WTC11 (cell line): Measurements from ENCODE around the gene CPT1A. TPM values are rescaled to one million over a fixed set of nuclear protein-coding genes. Genes with fewer than 3 reads are reported as not detected.

Experiments used
- ATAC-seq: fragments of 200-7000 bp; cut with Tn5 transposase; 2 replicates; pipeline ENCODE4 v1.10.0; 2021; ENCODE audit warnings: mild to moderate bottlenecking, moderate library complexity
- CTCF ChIA-PET: fragments of 300-600 bp; sonication (Branson Sonifier 250); formaldehyde crosslinking; loops from one replicate; lab custom pipeline; 2021; ENCODE audit warnings: antibody characterized with exemption; lab: Charles Lee
- POLR2A ChIA-PET: fragments of 350-600 bp; sonication (Branson Sonifier 250); formaldehyde crosslinking; loops from one replicate; lab custom pipeline; 2021; ENCODE audit warnings: antibody characterized with exemption; lab: Charles Lee
- DNase-seq: peaks from one replicate; pipeline ENCODE4 v3.0.0; 2021; ENCODE audit warnings: low spot score
- H3K27ac Mint-ChIP-seq: 2 replicates; pipeline ENCODE4 v1.8.0; 2021; ENCODE audit warnings: mixed read lengths
- H3K27me3 Mint-ChIP-seq: 2 replicates; pipeline ENCODE4 v1.8.0; 2021; ENCODE audit warnings: low read depth, mild to moderate bottlenecking, moderate library complexity, mixed read lengths
- H3K36me3 Mint-ChIP-seq: 2 replicates; pipeline ENCODE4 v1.8.0; 2021; ENCODE audit warnings: mixed read lengths
- H3K4me1 Mint-ChIP-seq: 2 replicates; pipeline ENCODE4 v1.8.0; 2022; ENCODE audit warnings: mixed read lengths
- H3K4me3 Mint-ChIP-seq: 2 replicates; pipeline ENCODE4 v1.8.0; 2021; ENCODE audit warnings: mild to moderate bottlenecking, moderate library complexity, mixed read lengths
- H3K9me3 Mint-ChIP-seq: 2 replicates; pipeline ENCODE4 v1.8.0; 2021; ENCODE audit warnings: mixed read lengths
- ETV6 ChIP-seq: sonication (generic); formaldehyde crosslinking; IDR thresholded peaks from 2 replicates; pipeline ENCODE4 v1.8.1; 2022; ENCODE audit warnings: mild to moderate bottlenecking, missing genetic modification reagents
- FOXJ3 ChIP-seq: sonication (generic); formaldehyde crosslinking; IDR thresholded peaks from 2 replicates; pipeline ENCODE4 v1.9.0; 2021; ENCODE audit warnings: missing genetic modification reagents, mild to moderate bottlenecking, borderline replicate concordance
- FOXP1 ChIP-seq: sonication (generic); formaldehyde crosslinking; IDR thresholded peaks from 2 replicates; pipeline ENCODE4 v1.8.0; 2022; ENCODE audit warnings: missing genetic modification reagents, mild to moderate bottlenecking, moderate library complexity, borderline replicate concordance
- GABPB1 ChIP-seq: sonication (generic); formaldehyde crosslinking; IDR thresholded peaks from 2 replicates; pipeline ENCODE4 v1.8.1; 2023; ENCODE audit warnings: mild to moderate bottlenecking, missing genetic modification reagents
- GRHL2 ChIP-seq: fragments of 250-450 bp; sonication (Bioruptor Pico); IDR thresholded peaks from 2 replicates; pipeline ENCODE4 v1.8.0; 2022; ENCODE audit warnings: mild to moderate bottlenecking, moderate library complexity; ENCODE audit not compliant: insufficient replicate concordance, severe bottlenecking
- NR1H2 ChIP-seq: sonication (generic); formaldehyde crosslinking; IDR thresholded peaks from 2 replicates; pipeline ENCODE4 v1.9.0; 2021; ENCODE audit warnings: mild to moderate bottlenecking, moderate library complexity, missing genetic modification reagents
- PREB ChIP-seq: sonication (generic); formaldehyde crosslinking; IDR thresholded peaks from 2 replicates; pipeline ENCODE4 v1.8.1; 2022; ENCODE audit warnings: mild to moderate bottlenecking, missing genetic modification reagents, moderate library complexity, borderline replicate concordance
- PRRX2 ChIP-seq: fragments of 250-450 bp; sonication (Bioruptor Pico); IDR thresholded peaks from 2 replicates; pipeline ENCODE4 v1.8.0; 2021; ENCODE audit warnings: mild to moderate bottlenecking
- RELA ChIP-seq: sonication (generic); formaldehyde crosslinking; IDR thresholded peaks from 2 replicates; pipeline ENCODE4 v1.8.1; 2022; ENCODE audit warnings: missing genetic modification reagents, mild to moderate bottlenecking, borderline replicate concordance
- RORB ChIP-seq: fragments of 250-450 bp; sonication (Bioruptor Pico); IDR thresholded peaks from 2 replicates; pipeline ENCODE4 v1.9.0; 2021; ENCODE audit warnings: mild to moderate bottlenecking
- SP1 ChIP-seq: sonication (generic); formaldehyde crosslinking; conservative IDR thresholded peaks from 2 replicates; pipeline ENCODE4 v1.8.1; 2022; ENCODE audit warnings: missing genetic modification reagents
- TCF7 ChIP-seq: sonication (generic); formaldehyde crosslinking; IDR thresholded peaks from 2 replicates; pipeline ENCODE4 v1.8.0; 2022; ENCODE audit warnings: mild to moderate bottlenecking, low read depth, missing genetic modification reagents, moderate library complexity
- TEAD1 ChIP-seq: sonication (generic); formaldehyde crosslinking; IDR thresholded peaks from 2 replicates; pipeline ENCODE4 v1.8.0; 2022; ENCODE audit warnings: mild to moderate bottlenecking, missing genetic modification reagents
- TEAD4 ChIP-seq: sonication (generic); formaldehyde crosslinking; IDR thresholded peaks from 2 replicates; pipeline ENCODE4 v1.8.0; 2022; ENCODE audit warnings: mild to moderate bottlenecking, missing genetic modification reagents
- USF1 ChIP-seq: sonication (generic); formaldehyde crosslinking; IDR thresholded peaks from 2 replicates; pipeline ENCODE4 v1.8.0; 2022; ENCODE audit warnings: mild to moderate bottlenecking, missing genetic modification reagents
- ZNF121 ChIP-seq: sonication (generic); formaldehyde crosslinking; IDR thresholded peaks from 2 replicates; pipeline ENCODE4 v1.8.0; 2023; ENCODE audit warnings: missing genetic modification reagents
- total RNA-seq: library from RNA; stranded (reverse); gene quantifications from 3 replicates; pipeline ENCODE4 v1.2.3, GENCODE V29; 2021
- TF ChIP-seq, protein P1 (sequence below): fragments of 200-600 bp; IDR thresholded peaks from 2 replicates; pipeline ENCODE4 v1.8.0; 2022; ENCODE audit warnings: antibody characterized with exemption
- TF ChIP-seq, protein P2 (sequence below): fragments of 250-450 bp; sonication (Bioruptor Pico); IDR thresholded peaks from 2 replicates; pipeline ENCODE4 v1.8.0; 2021; ENCODE audit warnings: mild to moderate bottlenecking
- TF ChIP-seq, protein P3 (sequence below): sonication (generic); formaldehyde crosslinking; IDR thresholded peaks from 2 replicates; pipeline ENCODE4 v1.8.1; 2023; ENCODE audit warnings: mild to moderate bottlenecking, missing genetic modification reagents
- TF ChIP-seq, protein P4 (sequence below): fragments of 250-450 bp; sonication (Bioruptor Pico); IDR thresholded peaks from 2 replicates; pipeline ENCODE4 v2.1.2; 2022; ENCODE audit warnings: mild to moderate bottlenecking, moderate library complexity
- TF ChIP-seq, protein P5 (sequence below): sonication (generic); formaldehyde crosslinking; IDR thresholded peaks from 2 replicates; pipeline ENCODE4 v1.8.0; 2023; ENCODE audit warnings: missing genetic modification reagents
- TF ChIP-seq, protein P6 (sequence below): sonication (generic); formaldehyde crosslinking; IDR thresholded peaks from 2 replicates; pipeline ENCODE4 v1.8.0; 2022; ENCODE audit warnings: mild to moderate bottlenecking, missing genetic modification reagents

CPT1A gene
- total RNA-seq, 1 experiment from 2014 or later: 28.1 TPM

DNA sequence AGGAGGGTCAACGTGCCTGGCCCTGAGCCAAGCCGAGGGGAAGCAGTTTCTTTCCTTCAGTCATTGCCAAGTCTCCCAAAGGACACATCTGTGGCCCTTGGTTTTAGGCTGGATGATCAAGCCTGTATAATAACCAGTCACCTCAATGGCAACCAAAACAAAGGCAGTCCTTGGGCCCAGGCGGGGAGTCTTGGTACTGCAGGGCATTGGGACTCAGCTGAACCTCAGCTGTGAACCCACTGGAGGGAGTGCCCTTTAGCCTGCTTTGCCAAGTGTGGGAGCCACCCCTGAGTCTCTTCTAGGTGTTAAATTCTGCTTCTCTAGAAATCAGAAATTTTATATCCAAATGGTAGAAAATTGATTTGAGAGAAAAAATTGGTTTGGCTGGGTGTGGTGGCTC, 36.9 kb downstream of the CPT1A start (continued):
- TF ChIP-seq TEAD1 (no peak), NR1H2 (no peak)

DNA sequence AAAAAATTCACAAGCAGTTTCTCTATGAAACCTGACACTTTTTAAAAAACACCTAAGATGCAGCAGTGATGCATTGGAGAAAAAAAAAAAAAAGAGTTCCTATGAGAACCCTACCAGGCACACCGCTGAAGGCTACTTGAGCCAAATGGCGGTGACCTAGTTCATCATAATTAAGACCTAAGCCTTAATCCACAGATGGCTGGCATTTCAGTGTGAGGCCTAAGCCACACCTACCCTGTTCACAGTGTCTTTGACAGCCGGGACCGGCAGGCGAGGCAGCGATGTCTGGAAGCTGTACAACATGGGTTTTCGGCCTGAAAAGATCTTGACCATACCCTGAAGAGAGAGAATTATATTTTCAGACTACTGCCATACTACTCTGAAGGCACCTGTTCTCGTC, 38.0 kb downstream of the CPT1A start:
- TF ChIP-seq, protein P1, sequence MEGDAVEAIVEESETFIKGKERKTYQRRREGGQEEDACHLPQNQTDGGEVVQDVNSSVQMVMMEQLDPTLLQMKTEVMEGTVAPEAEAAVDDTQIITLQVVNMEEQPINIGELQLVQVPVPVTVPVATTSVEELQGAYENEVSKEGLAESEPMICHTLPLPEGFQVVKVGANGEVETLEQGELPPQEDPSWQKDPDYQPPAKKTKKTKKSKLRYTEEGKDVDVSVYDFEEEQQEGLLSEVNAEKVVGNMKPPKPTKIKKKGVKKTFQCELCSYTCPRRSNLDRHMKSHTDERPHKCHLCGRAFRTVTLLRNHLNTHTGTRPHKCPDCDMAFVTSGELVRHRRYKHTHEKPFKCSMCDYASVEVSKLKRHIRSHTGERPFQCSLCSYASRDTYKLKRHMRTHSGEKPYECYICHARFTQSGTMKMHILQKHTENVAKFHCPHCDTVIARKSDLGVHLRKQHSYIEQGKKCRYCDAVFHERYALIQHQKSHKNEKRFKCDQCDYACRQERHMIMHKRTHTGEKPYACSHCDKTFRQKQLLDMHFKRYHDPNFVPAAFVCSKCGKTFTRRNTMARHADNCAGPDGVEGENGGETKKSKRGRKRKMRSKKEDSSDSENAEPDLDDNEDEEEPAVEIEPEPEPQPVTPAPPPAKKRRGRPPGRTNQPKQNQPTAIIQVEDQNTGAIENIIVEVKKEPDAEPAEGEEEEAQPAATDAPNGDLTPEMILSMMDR: no peak
- no peak for TF ChIP-seq TEAD4 (CRISPR knock-in tag)
- no peak for TF ChIP-seq PRRX2 (CRISPR knock-in tag)
- TF ChIP-seq SP1 (CRISPR knock-in tag): no peak
- TF ChIP-seq, protein P2, sequence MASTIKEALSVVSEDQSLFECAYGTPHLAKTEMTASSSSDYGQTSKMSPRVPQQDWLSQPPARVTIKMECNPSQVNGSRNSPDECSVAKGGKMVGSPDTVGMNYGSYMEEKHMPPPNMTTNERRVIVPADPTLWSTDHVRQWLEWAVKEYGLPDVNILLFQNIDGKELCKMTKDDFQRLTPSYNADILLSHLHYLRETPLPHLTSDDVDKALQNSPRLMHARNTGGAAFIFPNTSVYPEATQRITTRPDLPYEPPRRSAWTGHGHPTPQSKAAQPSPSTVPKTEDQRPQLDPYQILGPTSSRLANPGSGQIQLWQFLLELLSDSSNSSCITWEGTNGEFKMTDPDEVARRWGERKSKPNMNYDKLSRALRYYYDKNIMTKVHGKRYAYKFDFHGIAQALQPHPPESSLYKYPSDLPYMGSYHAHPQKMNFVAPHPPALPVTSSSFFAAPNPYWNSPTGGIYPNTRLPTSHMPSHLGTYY: no peak
- no peak for TF ChIP-seq ZNF121 (CRISPR knock-in tag)
- TF ChIP-seq, protein P3, sequence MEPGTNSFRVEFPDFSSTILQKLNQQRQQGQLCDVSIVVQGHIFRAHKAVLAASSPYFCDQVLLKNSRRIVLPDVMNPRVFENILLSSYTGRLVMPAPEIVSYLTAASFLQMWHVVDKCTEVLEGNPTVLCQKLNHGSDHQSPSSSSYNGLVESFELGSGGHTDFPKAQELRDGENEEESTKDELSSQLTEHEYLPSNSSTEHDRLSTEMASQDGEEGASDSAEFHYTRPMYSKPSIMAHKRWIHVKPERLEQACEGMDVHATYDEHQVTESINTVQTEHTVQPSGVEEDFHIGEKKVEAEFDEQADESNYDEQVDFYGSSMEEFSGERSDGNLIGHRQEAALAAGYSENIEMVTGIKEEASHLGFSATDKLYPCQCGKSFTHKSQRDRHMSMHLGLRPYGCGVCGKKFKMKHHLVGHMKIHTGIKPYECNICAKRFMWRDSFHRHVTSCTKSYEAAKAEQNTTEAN: no peak
- TF ChIP-seq GRHL2 (CRISPR knock-in tag): no peak
- no peak for TF ChIP-seq PREB
- TF ChIP-seq, protein P4, sequence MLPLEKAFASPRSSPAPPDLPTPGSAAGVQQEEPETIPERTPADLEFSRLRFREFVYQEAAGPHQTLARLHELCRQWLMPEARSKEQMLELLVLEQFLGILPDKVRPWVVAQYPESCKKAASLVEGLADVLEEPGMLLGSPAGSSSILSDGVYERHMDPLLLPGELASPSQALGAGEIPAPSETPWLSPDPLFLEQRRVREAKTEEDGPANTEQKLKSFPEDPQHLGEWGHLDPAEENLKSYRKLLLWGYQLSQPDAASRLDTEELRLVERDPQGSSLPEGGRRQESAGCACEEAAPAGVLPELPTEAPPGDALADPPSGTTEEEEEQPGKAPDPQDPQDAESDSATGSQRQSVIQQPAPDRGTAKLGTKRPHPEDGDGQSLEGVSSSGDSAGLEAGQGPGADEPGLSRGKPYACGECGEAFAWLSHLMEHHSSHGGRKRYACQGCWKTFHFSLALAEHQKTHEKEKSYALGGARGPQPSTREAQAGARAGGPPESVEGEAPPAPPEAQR (CRISPR knock-in tag): no peak
- TF ChIP-seq FOXJ3 (CRISPR knock-in tag): no peak
- TF ChIP-seq, protein P5, sequence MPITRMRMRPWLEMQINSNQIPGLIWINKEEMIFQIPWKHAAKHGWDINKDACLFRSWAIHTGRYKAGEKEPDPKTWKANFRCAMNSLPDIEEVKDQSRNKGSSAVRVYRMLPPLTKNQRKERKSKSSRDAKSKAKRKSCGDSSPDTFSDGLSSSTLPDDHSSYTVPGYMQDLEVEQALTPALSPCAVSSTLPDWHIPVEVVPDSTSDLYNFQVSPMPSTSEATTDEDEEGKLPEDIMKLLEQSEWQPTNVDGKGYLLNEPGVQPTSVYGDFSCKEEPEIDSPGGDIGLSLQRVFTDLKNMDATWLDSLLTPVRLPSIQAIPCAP (CRISPR knock-in tag): no peak
- no peak for TF ChIP-seq TCF7
- DNase-seq (no peak), ATAC-seq (no peak)
- CTCF ChIA-PET: interaction anchor here (0.7 to 1.5 kb wide), 2 partner anchors 87 to 119 kb away, joined by 3 to 4 read pairs; no protein-coding TSS in a partner anchor
- peaks cover 10% of the 10 kb centered on the region for H3K36me3 Mint-ChIP-seq
- H3K4me3 Mint-ChIP-seq: no peak overlapping the region
- H3K4me1 Mint-ChIP-seq: no peaks in the 10 kb centered on the region
- POLR2A ChIA-PET: no interaction called here
- no peak overlapping the region; the same call in 1 of the 2 replicates for H3K27ac Mint-ChIP-seq
- H3K27me3 Mint-ChIP-seq: no peaks in the 10 kb centered on the region
- no peaks in the 10 kb centered on the region for H3K9me3 Mint-ChIP-seq

DNA sequence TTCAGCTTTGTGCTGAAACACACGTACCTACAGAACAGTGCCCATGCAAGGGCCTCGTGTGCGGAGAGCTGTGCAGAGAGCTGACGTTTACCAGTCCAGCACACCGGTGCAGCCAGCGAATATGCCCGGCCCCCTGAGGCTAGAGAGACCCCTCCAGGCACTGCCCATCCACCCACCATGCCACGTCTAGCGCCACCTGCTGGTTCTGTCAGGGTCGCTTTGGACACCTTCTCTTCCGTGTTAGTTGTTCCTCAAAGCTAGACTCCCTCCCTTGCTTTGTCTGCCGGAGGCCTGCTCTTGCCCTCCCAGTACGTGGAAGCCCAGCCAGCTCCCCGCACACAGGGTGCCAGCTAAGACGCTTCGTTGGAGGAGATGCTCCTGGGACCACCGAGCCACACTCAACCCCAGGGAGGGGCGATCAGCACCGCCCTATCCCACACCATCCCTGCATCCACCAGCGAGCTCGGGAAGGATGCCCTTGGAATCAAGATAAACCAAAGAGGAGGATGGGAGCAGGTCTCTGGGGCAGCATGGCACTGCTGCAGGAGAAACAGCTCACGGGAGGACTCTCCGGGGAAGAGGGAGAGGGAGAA, 43.4 kb downstream of the CPT1A start:
- peaks cover 13% of the 10 kb centered on the region for H3K36me3 Mint-ChIP-seq
- ATAC-seq: peak; percentile 92

More for the DNA sequence above, 43.4 kb downstream of the CPT1A start:
- H3K27me3 Mint-ChIP-seq: no peaks in the 10 kb centered on the region
- H3K27ac Mint-ChIP-seq: no peak overlapping the region
- DNase-seq: peak; percentile 81
- no peak for TF ChIP-seq RORB
- no peak for TF ChIP-seq TCF7
- TF ChIP-seq TEAD4 (CRISPR knock-in tag): 0 out of 2 replicates have a peak, but pooled peaks have one; percentile 36
- TF ChIP-seq RELA (CRISPR knock-in tag): no peak
- TF ChIP-seq, protein P1: peak; percentile 89
- TF ChIP-seq USF1 (CRISPR knock-in tag): no peak
- 0 out of 2 replicates have a peak, but pooled peaks have one; percentile 25 for TF ChIP-seq TEAD1
- TF ChIP-seq, protein P6, sequence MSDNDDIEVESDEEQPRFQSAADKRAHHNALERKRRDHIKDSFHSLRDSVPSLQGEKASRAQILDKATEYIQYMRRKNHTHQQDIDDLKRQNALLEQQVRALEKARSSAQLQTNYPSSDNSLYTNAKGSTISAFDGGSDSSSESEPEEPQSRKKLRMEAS (CRISPR knock-in tag): 0 out of 2 replicates have a peak, but pooled peaks have one; percentile 24
- TF ChIP-seq ETV6 (CRISPR knock-in tag): no peak
- TF ChIP-seq GABPB1 (CRISPR knock-in tag): no peak
- TF ChIP-seq FOXP1: 0 out of 2 replicates have a peak, but pooled peaks have one; percentile 26
- no peak for TF ChIP-seq PRRX2 (CRISPR knock-in tag)
- H3K9me3 Mint-ChIP-seq: no peaks in the 10 kb centered on the region
- ChIA-PET CTCF (interaction anchor here (0.6 to 1.9 kb wide), 78 partner anchors 8 to 738 kb away, joined by 3 to 25 read pairs (median 4); partner anchors contain the start of genes C11orf24, CPT1A, GAL and IGHMBP2), POLR2A (no interaction called here)
- no peak overlapping the region for H3K4me3 Mint-ChIP-seq
- H3K4me1 Mint-ChIP-seq: peaks cover 6% of the 10 kb centered on the region; the same call in 1 of the 2 replicates
